ENCODE data around the gene LRRC73. TPM values are rescaled to one million over a fixed set of nuclear protein-coding genes. Genes with fewer than 3 reads are reported as not detected.
A peak's percentile ranks its signal among the peaks of the same experiment; 100 is the strongest.

Gene LRRC73
- total RNA-seq, 1 donor from 2014 or later: 1.5 TPM

- intact Hi-C loops (cut with DNase I): loop anchor here (2.0 kb wide), 1 partner anchor 42 kb away; the partner anchor contains the start of gene DLK2
These were observed 13.6 kb downstream of the LRRC73 start for GRCh38 chr6:43496370-43497128.

GRCh38 chr6:43495409-43495941, 14.7 kb downstream of the LRRC73 start:
- intact Hi-C loops (cut with DNase I): no loop called here
- no peak for DNase-seq (ENCODE audit: low spot score)

More at GRCh38 chr6:43496370-43497128, 13.6 kb downstream of the LRRC73 start:
- no peak for DNase-seq (ENCODE audit: low spot score)

DNA sequence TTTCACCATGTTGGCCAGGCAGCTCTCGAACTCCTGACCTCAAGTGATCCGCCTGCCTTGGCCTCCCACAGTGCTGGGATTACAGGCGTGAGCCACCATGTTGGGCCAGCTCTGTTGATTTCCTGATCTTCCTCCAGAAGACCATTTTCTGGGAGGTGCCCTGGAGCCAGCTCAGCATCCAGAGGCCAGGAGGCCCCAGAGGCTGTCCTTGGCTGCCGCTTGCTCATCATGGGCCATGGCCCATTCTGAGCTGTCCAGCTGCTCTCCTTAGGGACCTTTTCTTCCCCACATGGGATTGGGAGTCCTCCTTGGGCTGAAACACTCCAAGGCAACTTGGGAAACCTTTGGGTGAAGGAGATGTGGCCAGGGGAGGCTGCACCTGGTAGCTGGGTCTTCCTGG, 15.4 kb downstream of the LRRC73 start:
- intact Hi-C loops (cut with DNase I): no loop called here
- DNase-seq (ENCODE audit: low spot score): no peak

- intact Hi-C loops (cut with DNase I): no loop called here
These were observed 15.8 kb downstream of the LRRC73 start for GRCh38 chr6:43494321-43494720.

GRCh38 chr6:43493833-43494232, 16.3 kb downstream of the LRRC73 start:
- no peak for DNase-seq (ENCODE audit: low spot score)
- intact Hi-C loops (cut with DNase I): no loop called here

More at GRCh38 chr6:43494321-43494720, 15.8 kb downstream of the LRRC73 start:
- no peak for DNase-seq (ENCODE audit: low spot score)

DNA sequence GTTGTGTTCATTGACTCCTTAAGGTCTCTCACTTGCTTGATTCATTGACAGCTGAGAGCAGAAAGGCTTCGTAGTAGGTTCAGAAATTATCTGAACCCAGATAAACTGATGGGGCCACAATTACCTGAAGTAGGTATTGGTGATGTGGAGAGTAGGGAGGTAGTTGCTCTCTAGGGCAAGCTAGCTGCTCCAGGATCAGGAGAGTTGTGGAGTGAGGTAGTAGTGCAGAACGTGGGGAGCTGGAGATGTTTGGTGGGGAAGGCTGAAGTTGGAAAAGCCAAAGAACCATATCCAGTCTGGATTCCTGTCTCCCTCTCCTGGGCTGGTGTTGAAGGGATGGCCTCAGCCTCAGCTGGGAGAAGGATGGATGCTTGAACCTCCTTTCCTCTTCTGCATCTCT, 16.9 kb downstream of the LRRC73 start:
- intact Hi-C loops (cut with DNase I): no loop called here
- DNase-seq (ENCODE audit: low spot score): no peak

- DNase-seq (ENCODE audit: low spot score): no peak
- intact Hi-C loops (cut with DNase I): no loop called here
These were observed 17.5 kb downstream of the LRRC73 start for GRCh38 chr6:43492673-43493072.

DNA sequence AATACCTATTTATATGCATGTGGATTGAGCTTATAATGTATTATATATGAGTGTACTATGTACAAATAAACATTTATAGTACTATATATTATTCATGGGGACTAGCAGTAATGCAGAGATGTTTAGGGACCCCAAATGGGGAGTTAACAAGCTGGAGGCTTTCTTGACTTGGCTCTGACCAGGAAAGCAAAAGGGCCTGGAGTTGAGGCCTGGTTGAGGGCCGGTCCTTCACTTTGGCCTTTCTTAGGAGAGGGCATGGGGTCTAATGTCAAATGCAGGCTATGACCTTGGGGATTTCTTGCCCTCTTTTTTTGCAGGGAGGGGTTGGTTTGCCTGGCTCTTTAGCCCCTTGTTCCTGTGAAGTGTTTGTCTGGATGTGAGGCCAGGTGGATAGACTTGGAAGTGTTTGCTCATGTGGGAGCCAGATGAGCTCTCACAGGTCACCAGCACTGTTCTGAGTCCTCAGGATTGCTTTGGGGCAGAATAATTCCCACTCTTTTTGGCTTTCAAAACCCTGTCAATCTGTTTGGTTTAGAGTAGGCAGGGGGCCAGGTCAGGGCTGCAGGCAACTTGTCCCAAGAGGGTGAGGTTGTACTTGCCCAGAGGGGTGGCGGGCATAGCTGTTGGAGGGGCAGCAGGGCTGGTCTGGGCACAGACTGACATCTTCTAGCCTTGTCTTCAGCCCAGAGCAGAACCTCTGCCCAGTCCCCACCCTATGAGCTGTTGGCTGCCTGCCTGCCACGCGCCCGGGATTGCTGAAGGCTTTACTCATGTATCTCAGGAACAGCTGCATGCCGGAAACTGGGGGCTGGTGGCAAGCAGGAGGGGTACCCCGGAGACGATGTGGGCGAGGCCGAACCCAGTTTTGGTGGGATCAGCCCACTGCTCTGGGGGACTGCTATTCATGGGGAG, 18.1 kb downstream of the LRRC73 start:
- peak; percentile 92 for DNase-seq (ENCODE audit: low spot score)
- intact Hi-C loops (cut with DNase I): no loop called here

- no peak for DNase-seq (ENCODE audit: low spot score)
- intact Hi-C loops (cut with DNase I): no loop called here
These were observed 19.6 kb downstream of the LRRC73 start for GRCh38 chr6:43490523-43490939.

DNA sequence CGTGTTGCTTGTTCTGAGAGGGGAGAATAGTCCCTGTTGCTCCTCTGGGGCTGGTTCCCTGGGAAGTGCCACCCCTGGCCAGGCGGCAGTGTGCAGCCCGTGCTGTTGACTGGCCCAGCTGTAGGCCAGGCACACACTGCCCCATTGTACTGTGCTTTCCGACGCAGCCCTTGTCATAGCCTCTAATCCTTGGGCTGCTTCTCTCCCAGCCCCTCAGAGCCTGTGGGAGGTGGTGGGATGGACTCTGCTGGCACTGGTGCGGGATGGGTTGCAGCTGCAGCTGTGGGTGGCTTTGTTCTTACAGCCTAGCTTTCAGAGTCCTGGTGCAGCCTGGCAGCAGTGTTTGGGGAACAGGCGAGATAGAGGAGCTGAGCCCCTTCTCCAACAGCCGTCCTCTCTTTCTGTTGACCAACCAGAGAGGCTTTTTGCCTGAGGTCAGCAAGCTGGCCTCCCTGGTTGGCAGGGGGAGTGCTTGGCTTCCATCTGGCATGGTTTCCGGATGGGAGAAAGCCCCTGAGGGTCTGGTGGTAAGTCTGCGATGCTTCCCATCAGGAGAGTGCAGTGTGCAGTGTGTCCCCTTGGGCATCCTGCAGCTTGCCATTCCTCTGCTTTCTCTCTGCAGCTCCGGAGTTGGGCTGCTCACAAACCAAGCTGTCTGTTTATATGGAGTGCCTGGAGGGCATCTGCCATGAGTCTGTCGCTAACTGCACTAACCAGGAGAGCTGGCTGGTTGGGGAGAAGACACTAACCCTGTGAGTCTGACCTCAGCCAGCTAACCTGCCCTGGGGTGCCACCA, 20.7 kb downstream of the LRRC73 start:
- DNase-seq (ENCODE audit: low spot score): no peak
- intact Hi-C loops (cut with DNase I): no loop called here

GRCh38 chr6:43488667-43489276, 21.4 kb downstream of the LRRC73 start:
- DNase-seq (ENCODE audit: low spot score): no peak
- intact Hi-C loops (cut with DNase I): no loop called here

GRCh38 chr6:43481591-43482236, 28.4 kb downstream of the LRRC73 start:
- DNase-seq (ENCODE audit: low spot score): no peak
- intact Hi-C loops (cut with DNase I): no loop called here

- intact Hi-C loops (cut with DNase I): no loop called here
- DNase-seq (ENCODE audit: low spot score): no peak
These were observed 29.1 kb downstream of the LRRC73 start for GRCh38 chr6:43481075-43481474.

DNA sequence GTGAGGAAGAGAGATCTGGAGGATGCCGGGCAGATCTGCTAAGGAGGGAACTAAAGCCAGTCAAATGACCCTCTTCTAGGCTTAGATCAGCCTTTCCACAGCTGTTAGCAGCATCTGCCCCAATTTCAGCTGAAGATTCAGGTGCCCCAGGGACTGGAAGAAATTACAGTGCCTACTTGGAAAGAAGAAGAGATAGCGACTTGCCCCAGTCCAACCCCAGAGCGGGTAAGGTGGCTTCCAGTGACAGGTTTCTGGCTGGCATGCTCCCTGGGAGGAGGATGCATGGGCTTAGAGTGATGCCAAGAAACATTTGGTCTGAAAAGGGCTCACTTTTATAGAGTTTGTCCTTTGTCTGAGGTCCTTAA, 32.2 kb downstream of the LRRC73 start:
- intact Hi-C loops (cut with DNase I): no loop called here
- DNase-seq (ENCODE audit: low spot score): no peak

DNA sequence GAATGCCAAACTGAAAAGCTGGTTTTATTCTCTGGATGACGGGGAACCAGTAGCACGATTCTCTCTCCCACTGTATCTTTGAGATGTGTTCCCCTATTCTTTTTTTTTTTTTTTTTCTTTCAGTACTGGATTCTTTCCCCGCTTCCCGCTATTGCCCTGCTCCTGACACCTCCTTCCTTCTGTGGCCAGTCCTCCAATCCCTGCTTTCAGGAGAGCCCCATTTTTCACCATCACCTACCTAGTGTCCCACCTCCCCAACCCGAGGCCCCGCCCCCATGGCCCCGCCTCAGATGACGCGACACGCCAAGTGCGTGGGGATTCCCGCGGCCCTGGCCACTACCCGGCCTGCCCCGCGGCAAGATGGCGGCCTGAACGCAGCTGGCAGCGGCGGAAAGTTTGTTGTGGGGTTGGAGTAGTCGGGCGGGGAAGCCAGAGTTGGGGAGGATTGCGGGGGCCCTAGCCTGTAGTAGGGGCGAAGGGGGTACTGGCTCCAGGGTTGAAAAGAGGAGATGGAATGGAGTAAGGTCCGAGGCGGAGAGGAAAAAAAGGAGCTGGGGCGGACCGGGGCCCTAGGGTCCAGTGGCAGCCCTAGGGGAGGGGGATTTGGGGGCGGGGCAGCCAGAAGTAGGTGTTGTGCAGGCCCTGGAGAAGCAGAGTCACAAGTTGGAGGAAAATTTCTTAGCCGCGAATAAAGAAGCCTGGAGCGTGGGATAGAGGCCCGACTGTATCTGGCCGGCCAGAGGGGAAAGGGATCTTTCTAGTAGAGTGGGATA, 32.7 kb downstream of the LRRC73 start, which contains the start of gene TJAP1:
TSS of gene TJAP1 (plus strand) at position 336 of the 773 bp plus-strand sequence. CDS start 21,432 bp downstream, outside the sequence.
- DNase-seq (ENCODE audit: low spot score): peak; percentile 97
- intact Hi-C loops (cut with DNase I): no loop called here

DNA sequence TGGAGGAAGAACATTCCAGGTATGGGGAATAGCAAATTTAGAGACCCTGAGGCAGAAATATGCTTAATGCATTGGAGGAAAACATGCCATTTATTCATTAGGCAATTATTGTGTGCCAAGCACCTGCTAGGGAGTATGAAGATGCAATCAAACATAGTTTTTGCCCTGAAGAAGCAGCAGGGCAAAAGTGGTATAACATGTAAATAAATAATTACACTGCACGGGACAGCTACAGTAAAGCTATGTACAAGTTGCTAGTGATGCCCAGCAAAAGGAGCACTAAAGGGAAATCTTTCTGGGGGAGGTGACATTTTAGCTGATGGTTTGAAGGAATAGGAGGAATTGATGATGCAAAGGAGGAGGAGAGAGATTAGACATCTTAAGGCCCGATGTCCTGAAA, 33.4 kb downstream of the LRRC73 start:
- intact Hi-C loops (cut with DNase I): no loop called here
- DNase-seq (ENCODE audit: low spot score): no peak

- DNase-seq (ENCODE audit: low spot score): no peak
- intact Hi-C loops (cut with DNase I): no loop called here
These were observed 34.6 kb downstream of the LRRC73 start for GRCh38 chr6:43475516-43475915.

GRCh38 chr6:43472515-43472914, 37.6 kb downstream of the LRRC73 start:
- intact Hi-C loops (cut with DNase I): no loop called here

More at GRCh38 chr6:43472515-43472914, 37.6 kb downstream of the LRRC73 start:
- no peak for DNase-seq (ENCODE audit: low spot score)

Data from cardiac septum (tissue), 1 donor.